ENCODE results near the gene LRRC32.

DNA sequence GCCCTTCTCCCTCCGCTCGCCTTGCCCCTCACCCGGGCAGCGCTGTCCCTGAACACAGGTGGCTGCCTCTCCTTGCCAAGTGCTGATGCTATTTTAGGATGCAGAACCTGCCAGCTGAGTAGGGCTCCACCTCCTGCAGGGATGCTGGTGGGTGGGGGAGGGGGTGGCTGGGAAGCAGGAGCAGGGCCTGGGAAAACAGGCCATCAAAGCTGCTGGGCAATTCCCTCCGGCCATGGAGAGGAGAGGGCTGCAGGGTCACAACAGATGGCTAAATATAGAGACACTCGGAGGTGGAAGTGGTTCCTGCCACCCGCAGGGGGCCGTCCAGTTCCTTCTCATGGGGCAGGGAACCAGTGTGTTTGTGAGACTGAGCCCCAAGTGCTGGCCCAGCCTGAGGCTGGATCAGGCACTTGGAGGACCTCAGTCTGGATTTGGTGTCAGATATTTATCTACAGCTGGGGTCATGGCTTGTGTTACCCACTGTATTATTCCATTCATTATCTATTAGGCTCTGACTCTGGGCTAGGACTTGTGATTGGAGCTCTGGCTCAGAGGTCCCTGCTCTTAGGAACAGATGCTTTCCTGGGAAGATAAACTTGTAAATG lies 59.6 kb downstream of the LRRC32 start:
- TF ChIP-seq, protein P1, sequence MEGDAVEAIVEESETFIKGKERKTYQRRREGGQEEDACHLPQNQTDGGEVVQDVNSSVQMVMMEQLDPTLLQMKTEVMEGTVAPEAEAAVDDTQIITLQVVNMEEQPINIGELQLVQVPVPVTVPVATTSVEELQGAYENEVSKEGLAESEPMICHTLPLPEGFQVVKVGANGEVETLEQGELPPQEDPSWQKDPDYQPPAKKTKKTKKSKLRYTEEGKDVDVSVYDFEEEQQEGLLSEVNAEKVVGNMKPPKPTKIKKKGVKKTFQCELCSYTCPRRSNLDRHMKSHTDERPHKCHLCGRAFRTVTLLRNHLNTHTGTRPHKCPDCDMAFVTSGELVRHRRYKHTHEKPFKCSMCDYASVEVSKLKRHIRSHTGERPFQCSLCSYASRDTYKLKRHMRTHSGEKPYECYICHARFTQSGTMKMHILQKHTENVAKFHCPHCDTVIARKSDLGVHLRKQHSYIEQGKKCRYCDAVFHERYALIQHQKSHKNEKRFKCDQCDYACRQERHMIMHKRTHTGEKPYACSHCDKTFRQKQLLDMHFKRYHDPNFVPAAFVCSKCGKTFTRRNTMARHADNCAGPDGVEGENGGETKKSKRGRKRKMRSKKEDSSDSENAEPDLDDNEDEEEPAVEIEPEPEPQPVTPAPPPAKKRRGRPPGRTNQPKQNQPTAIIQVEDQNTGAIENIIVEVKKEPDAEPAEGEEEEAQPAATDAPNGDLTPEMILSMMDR (IDR thresholded peaks at IDR 0.05): peak in 1 of 5 experiments; percentile 9
- no peak for TF ChIP-seq POLR2A (IDR thresholded peaks at IDR 0.05)
